Metanephros (tissue), 2 donors: ENCODE results near the gene KCNK18. TPM values are rescaled to one million over a fixed set of nuclear protein-coding genes. Genes with fewer than 3 reads are reported as not detected.

Experiments used
- small RNA-seq: library from RNA; depleted of rRNA; stranded (forward); fragments of <200 nt; gene quantifications from one replicate; pipeline ENCODE3, GENCODE V24; 2014; ENCODE audit warnings: low replicate concordance
- total RNA-seq: library from RNA; depleted of rRNA; stranded (reverse); fragments of >200 nt; gene quantifications from one replicate; pipeline ENCODE4 v1.2.3, GENCODE V29; 2014

Gene KCNK18
- total RNA-seq: not detected

GRCh38 chr10:117197189-117197588 lies at the start of gene KCNK18:
Gene KCNK18 (plus strand): TSS chr10:117197489. CDS start chr10:117197489, 0 bp downstream.

DNA sequence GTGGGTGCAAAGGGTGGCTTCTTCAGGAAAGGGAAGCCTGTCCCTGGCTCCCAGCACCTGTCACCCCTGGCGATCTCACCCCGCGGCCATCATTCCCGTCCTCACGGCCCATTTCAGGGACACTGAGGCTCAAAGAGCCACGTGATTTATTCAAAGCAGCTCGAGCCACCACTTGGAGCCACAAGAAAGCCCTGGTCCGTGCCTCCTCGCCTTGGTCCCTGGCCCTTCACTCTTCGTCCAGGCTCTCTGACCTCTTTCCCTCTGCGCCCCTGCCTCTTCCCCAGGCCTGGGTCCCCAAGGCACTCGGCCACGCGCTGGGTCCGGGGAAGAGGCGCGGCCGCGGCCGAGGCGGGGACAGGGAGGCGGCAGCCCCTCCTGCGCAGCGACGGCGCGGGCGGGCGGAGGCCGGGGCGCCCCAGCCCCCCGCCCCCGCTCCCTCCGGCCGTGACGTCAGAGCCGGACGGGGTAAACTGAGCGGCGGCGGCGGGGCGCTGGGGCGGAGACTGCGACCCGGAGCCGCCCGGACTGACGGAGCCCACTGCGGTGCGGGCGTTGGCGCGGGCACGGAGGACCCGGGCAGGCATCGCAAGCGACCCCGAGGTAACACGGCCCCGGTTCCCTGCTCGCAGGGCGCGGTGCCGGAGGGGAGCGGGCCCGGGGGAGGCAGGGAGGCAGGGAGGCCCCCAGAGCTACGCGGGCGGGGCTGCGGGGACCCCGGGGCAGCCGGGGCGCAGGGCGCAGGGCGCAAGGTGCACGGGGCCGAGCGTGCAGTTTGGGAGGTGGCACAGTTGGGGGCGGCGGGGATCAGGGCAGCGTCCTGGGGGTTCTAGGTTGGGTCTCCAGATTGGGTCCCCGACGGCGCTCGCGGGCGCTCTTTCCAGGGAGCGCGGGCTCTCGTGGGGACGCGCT lies 43.6 kb downstream of the KCNK18 start, which contains the start of gene SLC18A2:
Gene SLC18A2 (plus strand): TSS at position 494 of the 909 bp plus-strand sequence. CDS start 580 bp downstream, outside the sequence.

Small RNAs within 50 kb of the gene (small RNA-seq; reads per million reads assigned to genes)
- gene MIR3663: not detected

Other genes starting within 250 kb of the KCNK18 start
- 5.3 TPM for gene SHTN1, start 192.3 kb upstream of the KCNK18 start, total RNA-seq
- not detected for gene VAX1, start 59.2 kb upstream of the KCNK18 start, total RNA-seq
- gene SLC18A2, start 43.6 kb downstream of the KCNK18 start, total RNA-seq: 2.0 TPM
- 23.6 TPM for gene PDZD8, start 178.0 kb downstream of the KCNK18 start, total RNA-seq